IPS DF 6.9 (cell line): ENCODE data around the gene SKIL.

Experiments used
- DNase-seq: peaks from one replicate; pipeline ENCODE4 v3.0.0-alpha.2; 2013; ENCODE audit warnings: low read depth, low spot score
- H3K27ac ChIP-seq: one replicate; pipeline ENCODE4 v1.5.1; 2013; ENCODE audit warnings: low read length, control low read depth
- H3K27me3 ChIP-seq: 2 replicates; pipeline ENCODE4 v1.6.1; 2013; ENCODE audit warnings: mild to moderate bottlenecking, low read length; ENCODE audit not compliant: control insufficient read depth, insufficient read depth
- H3K36me3 ChIP-seq: 2 replicates; pipeline ENCODE4 v1.6.1; 2013; ENCODE audit warnings: low read length; ENCODE audit not compliant: control insufficient read depth, insufficient read depth
- H3K4me1 ChIP-seq: 2 replicates; pipeline ENCODE4 v1.6.1; 2013; ENCODE audit warnings: low read length; ENCODE audit not compliant: control insufficient read depth, insufficient read depth
- H3K4me3 ChIP-seq: 2 replicates; pipeline ENCODE4 v1.5.1; 2013; ENCODE audit warnings: mild to moderate bottlenecking, low read length
- H3K9me3 ChIP-seq: 2 replicates; pipeline ENCODE4 v1.6.1; 2013; ENCODE audit warnings: low read length, inconsistent platforms; ENCODE audit not compliant: control insufficient read depth, insufficient read depth
- WGBS: extraction: QIAGEN DNeasy Blood & Tissue Kit; methylation state at CpG from one replicate; pipeline ENCODE4 v1.1.7; 2013; ENCODE audit warnings: mixed read lengths, missing lambda C conversion rate; ENCODE audit not compliant: insufficient read length, insufficient coverage; 5-methylcytosine and 5-hydroxymethylcytosine counted together

SKIL gene

GRCh38 chr3:170352936-170353335 is 4.6 kb upstream of the SKIL start:
- no peaks in the 10 kb centered on the region for H3K9me3 ChIP-seq
- no peaks in the 10 kb centered on the region for H3K4me1 ChIP-seq
- H3K4me3 ChIP-seq, result no peak overlapping the region
- no peak for DNase-seq
- no peaks in the 10 kb centered on the region for H3K36me3 ChIP-seq
- H3K27ac ChIP-seq, result no peak overlapping the region
- WGBS, result no CpG with 5 or more reads among the region's 7 CpGs
- H3K27me3 ChIP-seq, result no peaks in the 10 kb centered on the region

- no peaks in the 10 kb centered on the region for H3K27me3 ChIP-seq
- DNase-seq, result no peak
- no peaks in the 10 kb centered on the region for H3K9me3 ChIP-seq
- peak overlapping the region; percentile 41 for H3K27ac ChIP-seq
- no peaks in the 10 kb centered on the region for H3K4me1 ChIP-seq
- H3K4me3 ChIP-seq, result no peak overlapping the region
- H3K36me3 ChIP-seq, result no peaks in the 10 kb centered on the region
Observed at GRCh38 chr3:170353485-170353884, 4.0 kb upstream of the SKIL start.

GRCh38 chr3:170354760-170355159 is 2.8 kb upstream of the SKIL start:
- Histone ChIP-seq H3K4me1 (no peaks in the 10 kb centered on the region), H3K9me3 (no peaks in the 10 kb centered on the region), H3K36me3 (no peaks in the 10 kb centered on the region; the same call in 1 of the 2 replicates), H3K27ac (no peak overlapping the region), H3K27me3 (no peaks in the 10 kb centered on the region), H3K4me3 (no peak overlapping the region)
- no peak for DNase-seq
- no CpG with 5 or more reads among the region's 4 CpGs for WGBS

- peak overlapping the region; percentile 73 for H3K27ac ChIP-seq
- H3K36me3 ChIP-seq, result peaks cover 7% of the 10 kb centered on the region; the same call in 1 of the 2 replicates
- H3K4me1 ChIP-seq, result no peaks in the 10 kb centered on the region; the same call in 1 of the 2 replicates
- DNase-seq, result no peak
- no peaks in the 10 kb centered on the region for H3K27me3 ChIP-seq
- H3K9me3 ChIP-seq, result no peaks in the 10 kb centered on the region
- H3K4me3 ChIP-seq, result peak overlapping the region; percentile 38; the same call in 1 of the 2 replicates
- no CpG with 5 or more reads among the region's 22 CpGs for WGBS
Observed at GRCh38 chr3:170355738-170356595, 1.5 kb upstream of the SKIL start.

GRCh38 chr3:170356596-170357175 is 829 bp upstream of the SKIL start:
- Histone ChIP-seq H3K4me1 (no peaks in the 10 kb centered on the region; the same call in 1 of the 2 replicates), H3K27me3 (no peaks in the 10 kb centered on the region), H3K9me3 (no peaks in the 10 kb centered on the region), H3K27ac (peak overlapping the region; percentile 73), H3K4me3 (peak overlapping the region; percentile 38; the same call in 1 of the 2 replicates), H3K36me3 (peaks cover 8% of the 10 kb centered on the region; the same call in 1 of the 2 replicates)
- DNase-seq, result no peak
- no CpG with 5 or more reads among the region's 60 CpGs for WGBS

- no CpG with 5 or more reads among the region's 44 CpGs for WGBS
- H3K27ac ChIP-seq, result no peak overlapping the region
- H3K4me3 ChIP-seq, result peak overlapping the region; percentile 67
- no peaks in the 10 kb centered on the region for H3K9me3 ChIP-seq
- H3K27me3 ChIP-seq, result no peaks in the 10 kb centered on the region
- H3K4me1 ChIP-seq, result no peaks in the 10 kb centered on the region; the same call in 1 of the 2 replicates
- no peak for DNase-seq
- H3K36me3 ChIP-seq, result peaks cover 8% of the 10 kb centered on the region
Observed at GRCh38 chr3:170358042-170359010, 811 bp downstream of the SKIL start.

- DNase-seq, result no peak
- Histone ChIP-seq H3K4me1 (no peaks in the 10 kb centered on the region; the same call in 1 of the 2 replicates), H3K27ac (no peak overlapping the region), H3K36me3 (peaks cover 8% of the 10 kb centered on the region), H3K27me3 (no peaks in the 10 kb centered on the region), H3K9me3 (no peaks in the 10 kb centered on the region), H3K4me3 (peak overlapping the region; percentile 67; the same call in 1 of the 2 replicates)
- no CpG with 5 or more reads among the region's 20 CpGs for WGBS
Observed at GRCh38 chr3:170359178-170359704, 1.7 kb downstream of the SKIL start.

GRCh38 chr3:170360466-170360865 is 3.0 kb downstream of the SKIL start:
- peak overlapping the region; percentile 33; the same call in 1 of the 2 replicates for H3K4me3 ChIP-seq
- H3K27ac ChIP-seq, result no peak overlapping the region

GRCh38 chr3:170360916-170361315 is 3.4 kb downstream of the SKIL start:
- no peaks in the 10 kb centered on the region for H3K27me3 ChIP-seq
- H3K4me3 ChIP-seq, result peak overlapping the region; percentile 33; the same call in 1 of the 2 replicates
- peaks cover 8% of the 10 kb centered on the region for H3K36me3 ChIP-seq
- no CpG with 5 or more reads among the region's 5 CpGs for WGBS
- no peaks in the 10 kb centered on the region for H3K9me3 ChIP-seq
- H3K4me1 ChIP-seq, result no peaks in the 10 kb centered on the region; the same call in 1 of the 2 replicates
- H3K27ac ChIP-seq, result no peak overlapping the region
- DNase-seq, result no peak

More at GRCh38 chr3:170360466-170360865, 3.0 kb downstream of the SKIL start:
- no peaks in the 10 kb centered on the region for H3K27me3 ChIP-seq
- H3K4me1 ChIP-seq, result no peaks in the 10 kb centered on the region; the same call in 1 of the 2 replicates
- DNase-seq, result no peak
- H3K9me3 ChIP-seq, result no peaks in the 10 kb centered on the region
- no CpG with 5 or more reads among the region's 5 CpGs for WGBS
- H3K36me3 ChIP-seq, result peaks cover 8% of the 10 kb centered on the region
